HG03565 (cell line): Measurements from ENCODE around the gene LAMA3.

Source experiments
- ATAC-seq: cut with Tn5 transposase; IDR thresholded peaks from one replicate; pipeline ENCODE4 v1.9.1; 2021; ENCODE audit warnings: mild to moderate bottlenecking, moderate library complexity; ENCODE audit not compliant: unreplicated experiment

Gene LAMA3

GRCh38 chr18:23758281-23758680 lies 69.0 kb downstream of the LAMA3 start:
- no peak for ATAC-seq

GRCh38 chr18:23761941-23762340 lies 72.7 kb downstream of the LAMA3 start:
- no peak for ATAC-seq

GRCh38 chr18:23763343-23763742 lies 74.1 kb downstream of the LAMA3 start:
- no peak for ATAC-seq

GRCh38 chr18:23765931-23766330 lies 76.7 kb downstream of the LAMA3 start:
- no peak for ATAC-seq

GRCh38 chr18:23772327-23773024 lies 83.2 kb downstream of the LAMA3 start:
- ATAC-seq = no peak

- ATAC-seq = no peak
Observed at GRCh38 chr18:23776306-23776705, 87.1 kb downstream of the LAMA3 start.

GRCh38 chr18:23778828-23779227 lies 89.6 kb downstream of the LAMA3 start:
- no peak for ATAC-seq

- no peak for ATAC-seq
Observed at GRCh38 chr18:23779696-23780303, 90.5 kb downstream of the LAMA3 start.

GRCh38 chr18:23784832-23785245 lies 95.6 kb downstream of the LAMA3 start:
- no peak for ATAC-seq

GRCh38 chr18:23793051-23793450 lies 103.8 kb downstream of the LAMA3 start:
- no peak for ATAC-seq

- no peak for ATAC-seq
Observed at GRCh38 chr18:23793985-23794867, 105.0 kb downstream of the LAMA3 start.

GRCh38 chr18:23798249-23798648 lies 109.0 kb downstream of the LAMA3 start:
- no peak for ATAC-seq

GRCh38 chr18:23798824-23799223 lies 109.6 kb downstream of the LAMA3 start:
- ATAC-seq = no peak

- no peak for ATAC-seq
Observed at GRCh38 chr18:23799540-23799939, 110.3 kb downstream of the LAMA3 start.

GRCh38 chr18:23800902-23801301 lies 111.6 kb downstream of the LAMA3 start:
- no peak for ATAC-seq

GRCh38 chr18:23802817-23803216 lies 113.6 kb downstream of the LAMA3 start:
- ATAC-seq = no peak

GRCh38 chr18:23803755-23804154 lies 114.5 kb downstream of the LAMA3 start:
- ATAC-seq = no peak

GRCh38 chr18:23805898-23806297 lies 116.6 kb downstream of the LAMA3 start:
- no peak for ATAC-seq

- no peak for ATAC-seq
Observed at GRCh38 chr18:23809415-23809814, 120.2 kb downstream of the LAMA3 start.

GRCh38 chr18:23810396-23810795 lies 121.1 kb downstream of the LAMA3 start:
- ATAC-seq = no peak

- ATAC-seq = no peak
Observed at GRCh38 chr18:23811176-23811575, 121.9 kb downstream of the LAMA3 start.
